ENCODE data around the gene OR10H4. TPM values are rescaled to one million over a fixed set of nuclear protein-coding genes. Genes with fewer than 3 reads are reported as not detected.
A peak's percentile ranks its signal among the peaks of the same experiment; 100 is the strongest.

The OR10H4 gene
- total and polyA plus RNA-seq, 8 donors = not detected

DNA sequence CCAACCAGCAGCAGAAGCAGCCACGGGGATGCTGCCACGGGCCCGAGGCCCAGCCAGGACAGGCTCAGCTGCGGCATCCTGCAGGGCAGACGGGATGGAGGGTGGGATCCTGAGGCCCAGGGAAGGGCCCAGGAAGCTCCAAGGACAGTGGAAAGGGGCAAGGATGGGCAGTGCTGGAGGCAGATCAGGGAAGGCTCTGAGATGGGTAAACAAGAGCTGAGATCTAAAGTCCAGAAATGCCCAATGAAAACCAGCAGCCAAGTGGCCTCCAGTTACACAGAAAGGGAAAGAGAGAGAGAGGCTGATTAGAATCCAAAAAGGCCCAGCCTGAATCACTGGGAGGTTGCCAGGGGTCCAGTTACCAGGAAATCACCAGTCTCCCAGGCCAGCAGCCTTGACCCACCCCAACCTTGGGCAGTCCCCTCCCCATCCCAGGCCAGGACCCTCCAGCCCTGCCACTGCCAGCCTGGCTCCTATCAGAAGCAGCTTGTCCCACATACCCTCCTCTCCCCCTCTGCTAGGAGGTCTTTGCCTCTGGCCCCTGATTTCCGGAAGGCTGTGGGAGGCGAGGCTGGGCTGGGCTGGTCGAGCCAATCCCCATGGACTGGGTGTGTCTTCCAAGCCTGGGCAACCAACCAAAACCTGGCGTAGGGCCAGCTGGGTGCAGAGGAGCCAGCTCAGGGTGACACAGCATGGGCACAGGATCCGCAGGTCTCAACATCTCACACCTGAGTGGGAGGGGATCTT is 14.3 kb upstream of the OR10H4 start, which contains the start of gene CYP4F11:
CYP4F11 (minus strand) TSS at position 198 of the 747 bp plus-strand sequence; CDS start at position 77, 121 bp downstream.
- H3K36me3 ChIP-seq = no peaks in the 10 kb centered on the region
- intact Hi-C loops (cut with DNase I) = no loop called here
- DNase-seq (peak in 1 of 4 donors; percentile 83), ATAC-seq (peak; percentile 18)
- peaks cover 2 to 5% of the 10 kb centered on the region in 2 donors for H3K27me3 ChIP-seq
- no peaks in the 10 kb centered on the region for H3K4me1 ChIP-seq
- H3K27ac ChIP-seq = no peak within 1 kb of the TSS
- H3K9me3 ChIP-seq = peaks cover 0 to 4% of the 10 kb centered on the region in 2 donors
- no peak within 1 kb of the TSS for H3K4me3 ChIP-seq
- TF ChIP-seq, protein P1, sequence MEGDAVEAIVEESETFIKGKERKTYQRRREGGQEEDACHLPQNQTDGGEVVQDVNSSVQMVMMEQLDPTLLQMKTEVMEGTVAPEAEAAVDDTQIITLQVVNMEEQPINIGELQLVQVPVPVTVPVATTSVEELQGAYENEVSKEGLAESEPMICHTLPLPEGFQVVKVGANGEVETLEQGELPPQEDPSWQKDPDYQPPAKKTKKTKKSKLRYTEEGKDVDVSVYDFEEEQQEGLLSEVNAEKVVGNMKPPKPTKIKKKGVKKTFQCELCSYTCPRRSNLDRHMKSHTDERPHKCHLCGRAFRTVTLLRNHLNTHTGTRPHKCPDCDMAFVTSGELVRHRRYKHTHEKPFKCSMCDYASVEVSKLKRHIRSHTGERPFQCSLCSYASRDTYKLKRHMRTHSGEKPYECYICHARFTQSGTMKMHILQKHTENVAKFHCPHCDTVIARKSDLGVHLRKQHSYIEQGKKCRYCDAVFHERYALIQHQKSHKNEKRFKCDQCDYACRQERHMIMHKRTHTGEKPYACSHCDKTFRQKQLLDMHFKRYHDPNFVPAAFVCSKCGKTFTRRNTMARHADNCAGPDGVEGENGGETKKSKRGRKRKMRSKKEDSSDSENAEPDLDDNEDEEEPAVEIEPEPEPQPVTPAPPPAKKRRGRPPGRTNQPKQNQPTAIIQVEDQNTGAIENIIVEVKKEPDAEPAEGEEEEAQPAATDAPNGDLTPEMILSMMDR (IDR thresholded peaks at IDR 0.05) = no peak

DNA sequence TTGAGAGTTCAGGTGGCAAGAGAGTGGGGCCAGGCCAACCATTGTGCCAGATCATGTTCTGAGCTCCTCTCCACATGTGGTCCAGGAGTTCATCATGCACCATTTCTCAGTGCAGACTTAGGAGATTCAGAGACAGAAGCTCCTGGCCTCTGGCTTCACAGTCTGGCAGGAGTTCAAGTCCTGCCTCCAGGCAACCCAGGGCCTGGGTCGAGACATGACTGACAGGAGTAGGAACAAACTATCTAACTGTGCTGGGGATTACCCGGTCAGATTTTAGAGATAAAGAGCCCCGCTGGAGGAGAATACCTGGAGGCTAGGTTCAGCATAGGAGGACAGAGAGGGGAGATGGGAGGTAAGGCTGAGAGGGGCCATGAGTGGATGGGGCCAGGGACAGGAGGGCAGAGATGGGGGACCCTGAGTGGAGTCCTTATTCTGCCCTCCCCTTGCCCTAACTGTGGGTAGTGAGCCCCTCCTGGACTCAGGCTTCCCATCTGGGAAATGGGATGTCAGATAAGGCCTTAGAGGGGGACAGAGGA is 13.6 kb upstream of the OR10H4 start:
- intact Hi-C loops (cut with DNase I) = no loop called here
- DNase-seq = no peak
- H3K36me3 ChIP-seq = no peaks in the 10 kb centered on the region

DNA sequence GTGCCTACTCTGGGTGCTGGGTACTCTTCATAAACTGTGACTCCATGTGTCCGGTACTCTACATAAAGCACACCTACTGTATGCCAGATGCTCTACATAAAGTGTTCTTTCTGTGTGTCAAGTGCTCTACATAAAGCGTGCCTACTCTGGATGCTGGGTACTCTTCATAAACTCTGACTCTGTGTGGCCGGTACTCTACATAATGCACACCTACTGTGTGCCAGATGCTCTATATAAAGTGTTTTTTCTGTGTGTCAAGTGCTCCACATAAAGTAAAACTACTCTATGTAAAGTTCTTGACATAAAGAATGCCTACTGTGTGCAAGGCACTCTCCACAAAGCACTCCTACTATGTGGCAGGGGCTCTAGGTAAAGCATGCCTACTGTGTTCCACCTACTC is 12.6 kb upstream of the OR10H4 start:
- Histone ChIP-seq H3K36me3 (no peaks in the 10 kb centered on the region), H3K27me3 (peaks cover 1 to 7% of the 10 kb centered on the region in 2 donors), H3K9me3 (peaks cover 0 to 4% of the 10 kb centered on the region in 2 donors), H3K27ac (no peak overlapping the region), H3K4me3 (no peak overlapping the region), H3K4me1 (no peaks in the 10 kb centered on the region)
- DNase-seq (no peak), ATAC-seq (no peak)
- TF ChIP-seq, protein P1 (IDR thresholded peaks at IDR 0.05) = no peak
- intact Hi-C loops (cut with DNase I) = no loop called here

More for the DNA sequence above, 13.6 kb upstream of the OR10H4 start:
- TF ChIP-seq, protein P1 (IDR thresholded peaks at IDR 0.05) = no peak
- no peak for ATAC-seq
- Histone ChIP-seq H3K27ac (no peak overlapping the region), H3K4me1 (no peaks in the 10 kb centered on the region), H3K27me3 (peaks cover 5 to 7% of the 10 kb centered on the region in 2 donors), H3K9me3 (peaks cover 0 to 4% of the 10 kb centered on the region in 2 donors), H3K4me3 (no peak overlapping the region)

DNA sequence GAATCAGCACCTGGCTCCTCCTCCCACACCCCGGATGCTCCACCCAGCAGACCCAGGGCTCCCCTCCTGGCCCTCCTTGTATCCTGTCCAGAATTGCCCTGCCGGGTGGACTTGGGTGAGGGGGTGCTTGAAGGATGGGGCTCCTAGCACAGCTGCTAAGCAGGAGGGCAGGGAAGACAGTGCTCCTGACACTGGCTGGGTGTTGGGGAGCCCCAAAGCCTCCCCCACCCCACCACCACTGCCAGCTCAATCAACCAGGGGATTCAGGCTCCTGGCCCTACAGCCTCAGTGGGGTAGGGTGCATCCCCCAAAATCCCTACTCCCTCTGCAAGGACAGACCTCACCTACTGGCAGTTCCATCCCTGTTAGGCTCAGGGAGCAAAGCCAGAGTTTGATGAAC is 11.9 kb upstream of the OR10H4 start:
- DNase-seq = no peak
- Histone ChIP-seq H3K27ac (no peak overlapping the region), H3K27me3 (peaks cover 0 to 7% of the 10 kb centered on the region in 2 donors), H3K4me1 (no peaks in the 10 kb centered on the region), H3K4me3 (no peak overlapping the region), H3K36me3 (no peaks in the 10 kb centered on the region), H3K9me3 (peaks cover 0 to 4% of the 10 kb centered on the region in 2 donors)
- TF ChIP-seq, protein P1 (IDR thresholded peaks at IDR 0.05) = no peak
- ATAC-seq = no peak
- intact Hi-C loops (cut with DNase I) = no loop called here

DNA sequence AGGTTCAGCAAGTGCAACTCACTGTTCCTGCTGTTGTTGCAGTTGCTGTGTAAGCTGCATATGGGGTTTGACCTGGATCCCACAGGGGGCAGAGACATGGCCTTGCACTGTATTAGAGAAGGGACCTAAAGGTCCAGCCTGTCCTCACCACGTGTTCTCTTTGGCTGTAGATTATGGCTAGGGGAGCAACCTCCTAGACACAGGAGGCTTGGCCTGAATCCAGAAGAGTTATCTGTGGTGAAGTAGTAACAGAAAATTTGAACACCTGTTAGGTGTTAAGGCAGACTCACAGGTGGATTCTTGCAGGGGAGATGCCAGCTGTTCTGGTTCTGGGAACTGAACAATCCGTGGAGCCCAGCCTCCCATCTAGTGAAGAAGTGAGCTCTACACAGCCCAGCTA is 11.0 kb upstream of the OR10H4 start:
- Histone ChIP-seq H3K36me3 (no peaks in the 10 kb centered on the region), H3K9me3 (peaks cover 0 to 4% of the 10 kb centered on the region in 2 donors), H3K27ac (no peak overlapping the region), H3K27me3 (peaks cover 0 to 15% of the 10 kb centered on the region in 2 donors), H3K4me1 (no peaks in the 10 kb centered on the region), H3K4me3 (no peak overlapping the region)
- DNase-seq = no peak
- intact Hi-C loops (cut with DNase I) = no loop called here
- TF ChIP-seq, protein P1 (IDR thresholded peaks at IDR 0.05) = no peak
- no peak for ATAC-seq

Data from left lung (tissue), 10 donors.